ENCODE results near the gene KNOP1. TPM values are rescaled to one million over a fixed set of nuclear protein-coding genes. Genes with fewer than 3 reads are reported as not detected.

Gene KNOP1
- total RNA-seq, 6 experiments from 2014 or later = 11.0 to 16.3 (median 13.9) TPM

- H3K9me3 Mint-ChIP-seq = no peaks in the 10 kb centered on the region
- no peak overlapping the region; the same call in 1 of the 2 replicates for H3K4me3 Mint-ChIP-seq
- no peak overlapping the region for H3K27ac Mint-ChIP-seq
- no peak for DNase-seq
- no peak for TF ChIP-seq CTCF (IDR thresholded peaks at IDR 0.05)
- peaks cover 2% of the 10 kb centered on the region; the same call in 1 of the 2 replicates for H3K27me3 Mint-ChIP-seq (ENCODE audit: insufficient read depth)
- H3K36me3 Mint-ChIP-seq (ENCODE audit: low read depth) = no peaks in the 10 kb centered on the region
- no peaks in the 10 kb centered on the region for H3K4me1 Mint-ChIP-seq (ENCODE audit: low read depth)
Observed at GRCh38 chr16:19760356-19761060, 42.5 kb upstream of the KNOP1 start.

- Mint-ChIP-seq H3K4me3 (no peak overlapping the region), H3K27ac (no peak overlapping the region), H3K36me3 (ENCODE audit: low read depth) (no peaks in the 10 kb centered on the region), H3K4me1 (ENCODE audit: low read depth) (peaks cover 13% of the 10 kb centered on the region), H3K27me3 (ENCODE audit: insufficient read depth) (peaks cover 2% of the 10 kb centered on the region; the same call in 1 of the 2 replicates), H3K9me3 (no peaks in the 10 kb centered on the region)
- no peak for DNase-seq
- TF ChIP-seq CTCF (IDR thresholded peaks at IDR 0.05) = no peak
Observed at GRCh38 chr16:19757762-19758595, 40.0 kb upstream of the KNOP1 start.

- H3K36me3 Mint-ChIP-seq (ENCODE audit: low read depth) = no peaks in the 10 kb centered on the region
- H3K4me1 Mint-ChIP-seq (ENCODE audit: low read depth) = peaks cover 13% of the 10 kb centered on the region
- no peak overlapping the region for H3K27ac Mint-ChIP-seq
- H3K9me3 Mint-ChIP-seq = no peaks in the 10 kb centered on the region
- no peak overlapping the region for H3K4me3 Mint-ChIP-seq
- DNase-seq = no peak
- no peak for TF ChIP-seq CTCF (IDR thresholded peaks at IDR 0.05)
- peaks cover 2% of the 10 kb centered on the region; the same call in 1 of the 2 replicates for H3K27me3 Mint-ChIP-seq (ENCODE audit: insufficient read depth)
Observed at GRCh38 chr16:19757026-19757425, 39.0 kb upstream of the KNOP1 start.

GRCh38 chr16:19755268-19755667 lies 37.2 kb upstream of the KNOP1 start:
- no peak for TF ChIP-seq CTCF (IDR thresholded peaks at IDR 0.05)
- H3K27ac Mint-ChIP-seq = no peak overlapping the region
- peaks cover 13% of the 10 kb centered on the region for H3K4me1 Mint-ChIP-seq (ENCODE audit: low read depth)
- H3K9me3 Mint-ChIP-seq = no peaks in the 10 kb centered on the region
- no peaks in the 10 kb centered on the region for H3K36me3 Mint-ChIP-seq (ENCODE audit: low read depth)
- no peak overlapping the region for H3K4me3 Mint-ChIP-seq
- peaks cover 2% of the 10 kb centered on the region; the same call in 1 of the 2 replicates for H3K27me3 Mint-ChIP-seq (ENCODE audit: insufficient read depth)
- no peak for DNase-seq

GRCh38 chr16:19754644-19755036 lies 36.6 kb upstream of the KNOP1 start:
- Mint-ChIP-seq H3K4me3 (peak overlapping the region; percentile 19; the same call in 1 of the 2 replicates), H3K27ac (peak overlapping the region; percentile 15; the same call in 1 of the 2 replicates), H3K36me3 (ENCODE audit: low read depth) (no peaks in the 10 kb centered on the region)

More at GRCh38 chr16:19754644-19755036, 36.6 kb upstream of the KNOP1 start:
- no peak for DNase-seq
- H3K9me3 Mint-ChIP-seq = no peaks in the 10 kb centered on the region
- H3K4me1 Mint-ChIP-seq (ENCODE audit: low read depth) = peaks cover 13% of the 10 kb centered on the region
- H3K27me3 Mint-ChIP-seq (ENCODE audit: insufficient read depth) = peaks cover 2% of the 10 kb centered on the region; the same call in 1 of the 2 replicates
- no peak for TF ChIP-seq CTCF (IDR thresholded peaks at IDR 0.05)
